NOMO-1 (cell line): ENCODE data around the gene UNC13B.
"Not testable (repeated sequence)": the region's sequence is repeated elsewhere in the genome, so short reads cannot be mapped to it uniquely, and the experiment has no call there.

Source experiments
- DNase-seq, 2 experiments: peaks; one replicate each; lab custom pipeline; 2025; ENCODE audit not compliant: unreplicated experiment in 2 of 2; lab: John Stamatoyannopoulos, UW

UNC13B gene

GRCh38 chr9:35162605-35163315 is 951 bp downstream of the UNC13B start:
- peak in 1 of 2 experiments; percentile 65 for DNase-seq

GRCh38 chr9:35163413-35163812 is 1.6 kb downstream of the UNC13B start:
- DNase-seq = no peak

- DNase-seq = no peak
These were observed 2.9 kb downstream of the UNC13B start for GRCh38 chr9:35164711-35165110.

- DNase-seq = not testable (repeated sequence)
These were observed 5.6 kb downstream of the UNC13B start for GRCh38 chr9:35167429-35167828.

GRCh38 chr9:35168963-35169362 is 7.2 kb downstream of the UNC13B start:
- DNase-seq = no peak

- no peak for DNase-seq
These were observed 11.1 kb downstream of the UNC13B start for GRCh38 chr9:35172878-35173277.

GRCh38 chr9:35177520-35177919 is 15.7 kb downstream of the UNC13B start:
- DNase-seq = no peak

- DNase-seq = no peak
These were observed 17.8 kb downstream of the UNC13B start for GRCh38 chr9:35179347-35180280.

- no peak for DNase-seq
These were observed 19.0 kb downstream of the UNC13B start for GRCh38 chr9:35180801-35181200.

GRCh38 chr9:35182401-35182800 is 20.6 kb downstream of the UNC13B start:
- DNase-seq = not testable (repeated sequence)

- not testable (repeated sequence) for DNase-seq
These were observed 21.4 kb downstream of the UNC13B start for GRCh38 chr9:35182996-35183754.

GRCh38 chr9:35183755-35184480 is 22.1 kb downstream of the UNC13B start:
- not testable (repeated sequence) for DNase-seq

- DNase-seq = no peak
These were observed 24.7 kb downstream of the UNC13B start for GRCh38 chr9:35186524-35186923.

GRCh38 chr9:35190203-35190602 is 28.4 kb downstream of the UNC13B start:
- no peak for DNase-seq

GRCh38 chr9:35191105-35191504 is 29.3 kb downstream of the UNC13B start:
- DNase-seq = no peak

- peak in 1 of 2 experiments; percentile 7 for DNase-seq
These were observed 32.0 kb downstream of the UNC13B start for GRCh38 chr9:35193762-35194161.

GRCh38 chr9:35195683-35196082 is 33.9 kb downstream of the UNC13B start:
- DNase-seq = no peak

GRCh38 chr9:35198191-35198590 is 36.4 kb downstream of the UNC13B start:
- DNase-seq = no peak

GRCh38 chr9:35203528-35203927 is 41.7 kb downstream of the UNC13B start:
- DNase-seq = no peak

GRCh38 chr9:35205340-35205739 is 43.5 kb downstream of the UNC13B start:
- DNase-seq = no peak
